ENCODE measurements around the gene HNF4A. TPM values are rescaled to one million over a fixed set of nuclear protein-coding genes. Genes with fewer than 3 reads are reported as not detected.
A peak's percentile ranks its signal among the peaks of the same experiment; 100 is the strongest.

Gene HNF4A
- total and polyA plus RNA-seq, 2 of the 13 experiments (the other 11 are each of a cell fraction or from before 2014, with no cell fraction given) = 80.9 to 169 TPM

- TF ChIP-seq ELF4 (CRISPR knock-in tag; IDR thresholded peaks at IDR 0.05; ENCODE audit: borderline replicate concordance) = no peak
- TF ChIP-seq ISX (CRISPR knock-in tag; conservative IDR thresholded peaks at IDR 0.05) = no peak
- no peak for TF ChIP-seq ZNF256 (CRISPR knock-in tag; conservative IDR thresholded peaks at IDR 0.05)
- peak; percentile 69; the same call in 1 of the 2 replicates for TF ChIP-seq ZNF639 (CRISPR knock-in tag; conservative IDR thresholded peaks at IDR 0.05)
- peak; percentile 86 for TF ChIP-seq SIX4 (CRISPR knock-in tag; IDR thresholded peaks at IDR 0.05)
- no peak for TF ChIP-seq ATF7 (IDR thresholded peaks at IDR 0.05)
- TF ChIP-seq ATF7 (CRISPR knock-in tag; IDR thresholded peaks at IDR 0.05) = no peak; the same call in none of the 2 replicates
- TF ChIP-seq ZKSCAN1 (IDR thresholded peaks at IDR 0.05; ENCODE audit: low read length) = peak; percentile 71
- peak; percentile 93; the same call in 1 of the 2 replicates for TF ChIP-seq SSRP1 (CRISPR knock-in tag; IDR thresholded peaks at IDR 0.05)
- TF ChIP-seq E2F2 (CRISPR knock-in tag; IDR thresholded peaks at IDR 0.05; ENCODE audit: borderline replicate concordance) = peak; percentile 86; the same call in 1 of the 2 replicates
- peak; percentile 81 for TF ChIP-seq ZNF12 (CRISPR knock-in tag; IDR thresholded peaks at IDR 0.05)
- TF ChIP-seq ZNF674 (CRISPR knock-in tag; IDR thresholded peaks at IDR 0.05; ENCODE audit: low read depth) = no peak
- TF ChIP-seq ZNF775 (CRISPR knock-in tag; IDR thresholded peaks at IDR 0.05; ENCODE audit: borderline replicate concordance) = no peak
- peak; percentile 92; the same call in 1 of the 2 replicates for TF ChIP-seq CSRNP1 (CRISPR knock-in tag; IDR thresholded peaks at IDR 0.05)
- peak; percentile 99 for TF ChIP-seq POGZ (CRISPR knock-in tag; IDR thresholded peaks at IDR 0.05)
- no peak for TF ChIP-seq REXO4 (CRISPR knock-in tag; IDR thresholded peaks at IDR 0.05; ENCODE audit: borderline replicate concordance)
- TF ChIP-seq HOXD1 (CRISPR knock-in tag; IDR thresholded peaks at IDR 0.05) = peak; percentile 79; the same call in 1 of the 2 replicates
- peak; percentile 90 for TF ChIP-seq POLR2G (IDR thresholded peaks at IDR 0.05; ENCODE audit: low read depth, low read length)
- peak; percentile 88 for TF ChIP-seq ELF3 (CRISPR knock-in tag; IDR thresholded peaks at IDR 0.05)
- TF ChIP-seq SOX13 (IDR thresholded peaks at IDR 0.05) = no peak
- peak in 1 of 2 experiments; percentile 76; a peak in 2 of 4 replicates for TF ChIP-seq SOX13 (CRISPR knock-in tag; conservative IDR thresholded peaks at IDR 0.05 in 1 of 2, IDR thresholded peaks at IDR 0.05 in 1 of 2)
- peak; percentile 76; the same call in 1 of the 2 replicates for TF ChIP-seq ZNF572 (CRISPR knock-in tag; IDR thresholded peaks at IDR 0.05)
- 0 out of 2 replicates have a peak, but pooled peaks have one; percentile 31 for TF ChIP-seq ZFYVE20 (CRISPR knock-in tag; IDR thresholded peaks at IDR 0.05; ENCODE audit: borderline replicate concordance, low read depth)
- TF ChIP-seq MAZ (IDR thresholded peaks at IDR 0.05; ENCODE audit: borderline replicate concordance, low read depth, low read length) = peak; percentile 80; the same call in 1 of the 2 replicates
- peak; percentile 96 for TF ChIP-seq MAZ (CRISPR knock-in tag; IDR thresholded peaks at IDR 0.05; ENCODE audit: low read depth)
- TF ChIP-seq ZNF605 (CRISPR knock-in tag; IDR thresholded peaks at IDR 0.05) = peak; percentile 99
- 0 out of 2 replicates have a peak, but pooled peaks have one; percentile 66 for TF ChIP-seq ADNP (CRISPR knock-in tag; IDR thresholded peaks at IDR 0.05)
These were observed 44.5 kb upstream of the HNF4A start, which contains the start of gene FITM2 (continued) for GRCh38 chr20:44310664-44311639.
